Neural cell (in vitro differentiated cells): ENCODE measurements around the gene EEF1A1.

Source experiments
- EZH2 ChIP-seq: fragments of 200-600, 300-800 bp; shearing (Covaris generic), sonication (generic); IDR thresholded peaks from 2 replicates; pipeline ENCODE4 v1.6.1; 2014; ENCODE audit warnings: antibody characterized with exemption, low read length, borderline replicate concordance, mild to moderate bottlenecking; ENCODE audit not compliant: insufficient read depth, poor library complexity, severe bottlenecking
- POLR2AphosphoS5 ChIP-seq: IDR thresholded peaks from 2 replicates; pipeline ENCODE4 v1.6.1; 2012
- RAD21 ChIP-seq: fragments of 450-650 bp; conservative IDR thresholded peaks from 2 replicates; pipeline ENCODE4 v1.6.1; 2014; ENCODE audit warnings: antibody characterized with exemption, mild to moderate bottlenecking, moderate library complexity
- TF ChIP-seq, protein P1 (sequence below): fragments of 450-650 bp; IDR thresholded peaks from 2 replicates; pipeline ENCODE4 v1.5.1; 2014; ENCODE audit warnings: antibody characterized with exemption, mild to moderate bottlenecking, moderate library complexity; ENCODE audit not compliant: poor library complexity, severe bottlenecking
- TF ChIP-seq, protein P2 (sequence below): IDR thresholded peaks from 2 replicates; pipeline ENCODE4 v1.6.1; 2012; ENCODE audit warnings: borderline replicate concordance

DNA sequence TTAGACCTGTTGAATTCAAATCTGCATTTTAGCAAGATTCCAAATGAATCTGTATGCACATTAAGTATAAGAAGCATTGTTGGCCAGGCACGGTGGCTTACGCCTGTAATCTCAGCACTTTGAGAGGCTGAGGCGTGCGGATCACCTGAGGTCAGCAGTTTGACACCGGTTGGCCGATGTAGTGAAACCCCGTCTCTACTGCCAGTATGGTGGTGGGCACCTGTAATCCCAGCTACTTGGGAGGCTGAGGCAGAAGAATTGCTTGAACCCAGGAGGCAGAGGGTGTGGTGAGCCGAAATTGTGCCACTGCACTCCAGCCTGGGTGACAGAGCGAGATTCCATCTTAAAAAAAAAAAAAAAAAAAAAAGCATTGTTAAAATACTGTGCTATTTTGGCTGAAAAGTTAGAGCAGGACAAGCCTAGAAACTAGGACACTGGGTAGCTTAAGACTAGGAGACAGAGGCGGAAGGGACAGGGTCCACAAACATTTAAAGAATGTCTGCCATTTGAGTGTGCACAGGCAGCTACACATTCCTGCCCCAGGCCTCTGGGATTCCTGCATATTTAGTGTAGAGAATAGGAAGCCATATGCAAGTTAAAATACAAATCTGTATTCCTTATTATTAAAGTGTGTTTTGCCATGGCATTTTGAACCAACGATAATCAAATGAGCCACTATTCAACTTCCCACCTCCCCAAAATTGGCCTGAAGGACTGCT is 45.1 kb upstream of the EEF1A1 start:
- TF ChIP-seq POLR2AphosphoS5: no peak
- TF ChIP-seq, protein P1, sequence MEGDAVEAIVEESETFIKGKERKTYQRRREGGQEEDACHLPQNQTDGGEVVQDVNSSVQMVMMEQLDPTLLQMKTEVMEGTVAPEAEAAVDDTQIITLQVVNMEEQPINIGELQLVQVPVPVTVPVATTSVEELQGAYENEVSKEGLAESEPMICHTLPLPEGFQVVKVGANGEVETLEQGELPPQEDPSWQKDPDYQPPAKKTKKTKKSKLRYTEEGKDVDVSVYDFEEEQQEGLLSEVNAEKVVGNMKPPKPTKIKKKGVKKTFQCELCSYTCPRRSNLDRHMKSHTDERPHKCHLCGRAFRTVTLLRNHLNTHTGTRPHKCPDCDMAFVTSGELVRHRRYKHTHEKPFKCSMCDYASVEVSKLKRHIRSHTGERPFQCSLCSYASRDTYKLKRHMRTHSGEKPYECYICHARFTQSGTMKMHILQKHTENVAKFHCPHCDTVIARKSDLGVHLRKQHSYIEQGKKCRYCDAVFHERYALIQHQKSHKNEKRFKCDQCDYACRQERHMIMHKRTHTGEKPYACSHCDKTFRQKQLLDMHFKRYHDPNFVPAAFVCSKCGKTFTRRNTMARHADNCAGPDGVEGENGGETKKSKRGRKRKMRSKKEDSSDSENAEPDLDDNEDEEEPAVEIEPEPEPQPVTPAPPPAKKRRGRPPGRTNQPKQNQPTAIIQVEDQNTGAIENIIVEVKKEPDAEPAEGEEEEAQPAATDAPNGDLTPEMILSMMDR: no peak
- no peak for TF ChIP-seq EZH2
- TF ChIP-seq RAD21: no peak
- TF ChIP-seq, protein P2, sequence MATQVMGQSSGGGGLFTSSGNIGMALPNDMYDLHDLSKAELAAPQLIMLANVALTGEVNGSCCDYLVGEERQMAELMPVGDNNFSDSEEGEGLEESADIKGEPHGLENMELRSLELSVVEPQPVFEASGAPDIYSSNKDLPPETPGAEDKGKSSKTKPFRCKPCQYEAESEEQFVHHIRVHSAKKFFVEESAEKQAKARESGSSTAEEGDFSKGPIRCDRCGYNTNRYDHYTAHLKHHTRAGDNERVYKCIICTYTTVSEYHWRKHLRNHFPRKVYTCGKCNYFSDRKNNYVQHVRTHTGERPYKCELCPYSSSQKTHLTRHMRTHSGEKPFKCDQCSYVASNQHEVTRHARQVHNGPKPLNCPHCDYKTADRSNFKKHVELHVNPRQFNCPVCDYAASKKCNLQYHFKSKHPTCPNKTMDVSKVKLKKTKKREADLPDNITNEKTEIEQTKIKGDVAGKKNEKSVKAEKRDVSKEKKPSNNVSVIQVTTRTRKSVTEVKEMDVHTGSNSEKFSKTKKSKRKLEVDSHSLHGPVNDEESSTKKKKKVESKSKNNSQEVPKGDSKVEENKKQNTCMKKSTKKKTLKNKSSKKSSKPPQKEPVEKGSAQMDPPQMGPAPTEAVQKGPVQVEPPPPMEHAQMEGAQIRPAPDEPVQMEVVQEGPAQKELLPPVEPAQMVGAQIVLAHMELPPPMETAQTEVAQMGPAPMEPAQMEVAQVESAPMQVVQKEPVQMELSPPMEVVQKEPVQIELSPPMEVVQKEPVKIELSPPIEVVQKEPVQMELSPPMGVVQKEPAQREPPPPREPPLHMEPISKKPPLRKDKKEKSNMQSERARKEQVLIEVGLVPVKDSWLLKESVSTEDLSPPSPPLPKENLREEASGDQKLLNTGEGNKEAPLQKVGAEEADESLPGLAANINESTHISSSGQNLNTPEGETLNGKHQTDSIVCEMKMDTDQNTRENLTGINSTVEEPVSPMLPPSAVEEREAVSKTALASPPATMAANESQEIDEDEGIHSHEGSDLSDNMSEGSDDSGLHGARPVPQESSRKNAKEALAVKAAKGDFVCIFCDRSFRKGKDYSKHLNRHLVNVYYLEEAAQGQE: no peak
